IPS-18a (cell line): Measurements from ENCODE around the gene RABEP1.
A peak's percentile ranks its signal among the peaks of the same experiment; 100 is the strongest.

Experiments used
- H3K27ac ChIP-seq: one replicate; pipeline ENCODE4 v1.5.1; 2013; ENCODE audit warnings: low read length
- H3K27me3 ChIP-seq: one replicate; pipeline ENCODE4 v1.6.1; 2013; ENCODE audit warnings: mild to moderate bottlenecking, low read length; ENCODE audit not compliant: control insufficient read depth, insufficient read depth
- H3K36me3 ChIP-seq: one replicate; pipeline ENCODE4 v1.6.1; 2013; ENCODE audit warnings: low read depth, low read length; ENCODE audit not compliant: control insufficient read depth
- H3K4me1 ChIP-seq: one replicate; pipeline ENCODE4 v1.6.1; 2013; ENCODE audit warnings: low read depth, low read length; ENCODE audit not compliant: control insufficient read depth
- H3K4me3 ChIP-seq: one replicate; pipeline ENCODE4 v1.5.1; 2013; ENCODE audit warnings: low read length
- H3K9ac ChIP-seq: one replicate; pipeline ENCODE4 v1.6.1; 2013; ENCODE audit warnings: mild to moderate bottlenecking, low read length, moderate library complexity
- H3K9me3 ChIP-seq: one replicate; pipeline ENCODE4 v1.6.1; 2013; ENCODE audit warnings: low read depth, low read length; ENCODE audit not compliant: control insufficient read depth

The RABEP1 gene

GRCh38 chr17:5330981-5331380 is 48.9 kb downstream of the RABEP1 start:
- no peaks in the 10 kb centered on the region for H3K9me3 ChIP-seq
- no peak overlapping the region for H3K27ac ChIP-seq
- no peak overlapping the region for H3K9ac ChIP-seq

GRCh38 chr17:5331506-5331905 is 49.4 kb downstream of the RABEP1 start:
- Histone ChIP-seq H3K36me3 (peaks cover 22% of the 10 kb centered on the region), H3K9ac (no peak overlapping the region), H3K4me3 (no peak overlapping the region), H3K27ac (no peak overlapping the region), H3K27me3 (no peaks in the 10 kb centered on the region), H3K9me3 (no peaks in the 10 kb centered on the region), H3K4me1 (no peaks in the 10 kb centered on the region)

More at GRCh38 chr17:5330981-5331380, 48.9 kb downstream of the RABEP1 start:
- Histone ChIP-seq H3K4me1 (no peaks in the 10 kb centered on the region), H3K27me3 (no peaks in the 10 kb centered on the region), H3K4me3 (no peak overlapping the region), H3K36me3 (peaks cover 22% of the 10 kb centered on the region)

- Histone ChIP-seq H3K4me1 (no peaks in the 10 kb centered on the region), H3K4me3 (no peak overlapping the region), H3K27me3 (no peaks in the 10 kb centered on the region), H3K36me3 (peaks cover 14% of the 10 kb centered on the region), H3K9me3 (no peaks in the 10 kb centered on the region), H3K27ac (no peak overlapping the region), H3K9ac (no peak overlapping the region)
Measured at GRCh38 chr17:5344914-5345313, 62.8 kb downstream of the RABEP1 start.

GRCh38 chr17:5352681-5353289 is 70.7 kb downstream of the RABEP1 start:
- Histone ChIP-seq H3K36me3 (peaks cover 36% of the 10 kb centered on the region), H3K27me3 (no peaks in the 10 kb centered on the region), H3K4me3 (no peak overlapping the region), H3K27ac (no peak overlapping the region), H3K4me1 (no peaks in the 10 kb centered on the region), H3K9me3 (no peaks in the 10 kb centered on the region), H3K9ac (no peak overlapping the region)

- no peak overlapping the region for H3K9ac ChIP-seq
- no peak overlapping the region for H3K4me3 ChIP-seq
- H3K4me1 ChIP-seq = no peaks in the 10 kb centered on the region
- H3K36me3 ChIP-seq = peaks cover 36% of the 10 kb centered on the region
- no peak overlapping the region for H3K27ac ChIP-seq
- H3K27me3 ChIP-seq = no peaks in the 10 kb centered on the region
- no peaks in the 10 kb centered on the region for H3K9me3 ChIP-seq
Measured at GRCh38 chr17:5354310-5354709, 72.2 kb downstream of the RABEP1 start.

DNA sequence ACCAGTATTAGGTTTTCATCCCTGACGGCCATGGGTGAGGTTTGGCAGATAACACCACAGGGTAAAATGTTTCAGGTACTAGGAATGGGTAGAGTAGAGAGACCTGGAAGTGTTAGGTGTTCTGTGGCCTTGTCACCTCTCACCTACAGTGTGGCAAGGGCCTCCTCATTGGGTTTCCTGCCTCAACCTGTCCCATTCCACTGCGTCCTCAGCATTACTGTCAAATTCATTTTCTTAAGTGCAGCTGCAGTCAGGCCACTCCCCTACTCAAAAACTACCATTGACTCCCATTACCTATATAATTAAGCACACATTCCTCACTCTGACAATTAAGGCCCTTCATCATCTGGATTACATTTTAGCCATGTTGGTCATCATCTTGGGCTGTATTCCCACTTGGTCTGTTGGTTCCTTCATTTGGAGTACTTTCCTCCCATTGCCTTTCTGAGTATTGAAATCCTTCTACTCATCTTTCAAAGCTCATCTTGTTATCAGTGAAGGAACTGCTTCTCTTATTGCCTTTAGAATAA is 72.9 kb downstream of the RABEP1 start:
- Histone ChIP-seq H3K27ac (no peak overlapping the region), H3K4me3 (no peak overlapping the region), H3K9me3 (no peaks in the 10 kb centered on the region), H3K4me1 (no peaks in the 10 kb centered on the region), H3K27me3 (no peaks in the 10 kb centered on the region), H3K9ac (no peak overlapping the region), H3K36me3 (peaks cover 38% of the 10 kb centered on the region)

DNA sequence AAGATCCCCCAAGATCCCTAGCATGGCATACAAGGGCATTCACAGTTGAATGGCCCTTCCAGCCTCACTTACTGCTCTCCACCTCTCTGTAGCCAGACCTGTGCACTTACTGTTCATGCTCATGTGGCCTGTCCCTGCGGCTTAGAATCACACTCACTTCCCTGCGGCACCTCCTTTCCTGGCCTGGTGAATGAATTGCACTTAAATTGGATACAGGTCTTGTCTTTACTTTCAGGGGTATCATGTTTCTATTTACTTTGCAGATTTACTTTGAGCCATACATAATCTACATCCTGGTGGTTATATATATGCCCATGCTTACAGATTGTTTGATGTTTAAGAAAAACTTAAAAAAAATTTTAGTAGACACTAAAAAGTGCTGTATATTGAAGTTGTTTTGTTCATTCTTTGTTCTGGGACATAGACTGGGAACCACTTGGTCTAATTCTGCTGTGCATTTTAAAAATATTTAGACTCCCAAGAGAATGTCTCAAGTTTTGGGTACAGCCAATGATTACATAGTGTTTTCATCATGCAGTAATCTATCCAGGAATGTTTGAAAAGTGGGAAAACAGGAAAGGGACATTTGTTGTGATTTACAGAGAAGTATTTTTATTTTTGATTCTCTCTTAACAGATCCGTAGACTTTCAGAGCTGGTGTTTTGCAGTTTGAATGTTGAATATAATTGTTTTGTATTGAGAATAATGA is 73.5 kb downstream of the RABEP1 start:
- no peaks in the 10 kb centered on the region for H3K9me3 ChIP-seq
- H3K4me1 ChIP-seq = no peaks in the 10 kb centered on the region
- H3K27ac ChIP-seq = no peak overlapping the region
- no peak overlapping the region for H3K9ac ChIP-seq
- H3K36me3 ChIP-seq = peaks cover 36% of the 10 kb centered on the region
- no peak overlapping the region for H3K4me3 ChIP-seq
- no peaks in the 10 kb centered on the region for H3K27me3 ChIP-seq

DNA sequence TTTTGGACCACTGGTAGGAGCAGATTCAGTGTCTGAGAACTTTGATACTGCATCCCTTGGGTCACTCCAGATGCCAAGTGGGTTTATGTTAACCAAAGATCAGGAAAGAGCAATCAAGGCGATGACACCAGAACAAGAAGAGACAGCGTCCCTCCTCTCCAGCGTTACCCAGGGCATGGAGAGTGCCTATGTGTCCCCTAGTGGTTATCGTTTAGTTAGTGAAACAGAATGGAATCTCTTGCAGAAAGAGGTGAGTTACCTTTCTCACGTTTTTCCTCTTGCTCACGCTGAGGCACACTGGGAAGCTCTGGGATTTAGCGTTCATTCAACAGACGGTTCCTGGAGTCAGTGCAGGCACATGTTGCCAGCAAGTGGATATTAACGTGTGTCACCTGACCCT is 79.3 kb downstream of the RABEP1 start:
- Histone ChIP-seq H3K9me3 (no peaks in the 10 kb centered on the region), H3K27ac (no peak overlapping the region), H3K4me3 (no peak overlapping the region), H3K9ac (no peak overlapping the region), H3K36me3 (peaks cover 28% of the 10 kb centered on the region), H3K4me1 (peaks cover 15% of the 10 kb centered on the region), H3K27me3 (no peaks in the 10 kb centered on the region)

DNA sequence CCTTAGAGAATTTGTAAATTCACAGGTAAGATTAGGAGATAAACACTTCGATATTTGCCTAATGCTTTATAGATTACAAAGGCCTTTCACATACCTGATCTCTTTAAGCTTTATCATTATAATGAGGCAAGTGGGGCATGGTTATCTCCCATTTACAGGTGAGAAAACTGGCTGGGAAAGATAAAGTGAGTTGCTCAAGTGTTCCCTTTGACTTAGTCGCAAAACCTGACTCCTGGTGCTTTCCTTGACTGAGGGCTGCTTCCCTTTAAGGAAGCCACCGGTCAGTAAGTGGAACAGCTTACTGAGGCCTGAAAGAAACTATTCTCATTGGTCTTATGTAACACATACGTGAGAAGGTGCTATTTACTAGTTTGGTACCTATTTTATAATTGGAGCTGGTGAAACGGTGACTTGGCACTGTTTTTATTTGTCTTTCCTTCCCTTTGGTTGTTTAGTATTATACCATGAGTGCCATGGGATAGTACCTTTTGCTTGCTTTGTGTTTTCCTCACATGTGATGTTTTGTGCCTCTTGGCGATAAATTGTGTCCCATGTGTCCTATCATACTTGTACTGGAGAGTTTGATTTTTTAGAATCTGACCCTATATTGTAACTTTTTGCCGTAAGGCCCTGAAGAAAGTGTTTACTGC is 80.2 kb downstream of the RABEP1 start:
- H3K36me3 ChIP-seq = peaks cover 28% of the 10 kb centered on the region
- no peak overlapping the region for H3K27ac ChIP-seq
- no peaks in the 10 kb centered on the region for H3K9me3 ChIP-seq
- peaks cover 15% of the 10 kb centered on the region for H3K4me1 ChIP-seq
- no peaks in the 10 kb centered on the region for H3K27me3 ChIP-seq
- H3K4me3 ChIP-seq = no peak overlapping the region
- H3K9ac ChIP-seq = peak overlapping the region; percentile 4

GRCh38 chr17:5364156-5364555 is 82.1 kb downstream of the RABEP1 start:
- Histone ChIP-seq H3K36me3 (peaks cover 35% of the 10 kb centered on the region), H3K27ac (no peak overlapping the region), H3K4me3 (no peak overlapping the region), H3K4me1 (peaks cover 15% of the 10 kb centered on the region), H3K9ac (no peak overlapping the region), H3K27me3 (no peaks in the 10 kb centered on the region), H3K9me3 (no peaks in the 10 kb centered on the region)

DNA sequence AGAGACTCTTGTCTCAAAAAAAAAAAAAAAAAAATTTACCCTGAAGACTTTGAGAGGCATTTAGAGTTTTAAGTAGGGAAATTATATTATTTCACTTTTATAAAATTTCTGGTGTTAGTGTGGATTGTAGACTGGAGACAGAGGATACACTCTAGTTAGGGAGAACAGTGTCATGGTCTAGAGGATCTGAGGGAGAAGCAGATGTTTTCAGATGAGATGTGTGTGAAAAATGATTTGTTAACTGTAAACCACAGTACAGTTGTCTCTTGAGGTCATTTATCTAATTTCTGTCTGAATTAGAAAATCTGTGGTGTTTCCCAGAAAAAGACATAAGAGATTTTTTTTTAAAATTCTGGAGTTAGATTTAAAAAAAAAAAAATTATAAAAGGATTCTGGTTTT is 82.6 kb downstream of the RABEP1 start:
- Histone ChIP-seq H3K9ac (no peak overlapping the region), H3K27me3 (no peaks in the 10 kb centered on the region), H3K36me3 (peaks cover 31% of the 10 kb centered on the region), H3K9me3 (no peaks in the 10 kb centered on the region), H3K4me3 (no peak overlapping the region), H3K4me1 (peaks cover 15% of the 10 kb centered on the region), H3K27ac (no peak overlapping the region)
